ENCODE measurements around the gene CPLX3. TPM values are rescaled to one million over a fixed set of nuclear protein-coding genes. Genes with fewer than 3 reads are reported as not detected.

CPLX3 gene
- total RNA-seq, 1 experiment from 2014 or later: not detected

GRCh38 chr15:74832826-74833225 is 6.4 kb downstream of the CPLX3 start:
- no peaks in the 10 kb centered on the region for H3K23me2 ChIP-seq (ENCODE audit: insufficient read length, low read depth, low read length, poor library complexity, severe bottlenecking)
- peaks cover 0 to 17% (median 10%) of the 10 kb centered on the region in 3 experiments; a peak in 5 of 7 replicates for H3K36me3 Mint-ChIP-seq (ENCODE audit: insufficient read depth in 1 of 3, low read depth in 3 of 3)
- H2BK5ac ChIP-seq (ENCODE audit: insufficient read length, low read length): no peak overlapping the region
- no peak for DNase-seq
- H3K4ac ChIP-seq (ENCODE audit: low read depth, low read length): no peak overlapping the region
- no peaks in the 10 kb centered on the region for H3K9me3 Mint-ChIP-seq
- no peak for TF ChIP-seq CTCF (conservative IDR thresholded peaks at IDR 0.05)
- no peak overlapping the region for H3K56ac ChIP-seq (ENCODE audit: insufficient read length, low read depth, low read length)
- H4K20me1 ChIP-seq (ENCODE audit: control insufficient read depth, insufficient read depth, insufficient read length): peaks cover 3% of the 10 kb centered on the region
- H2AK5ac ChIP-seq (ENCODE audit: insufficient read length, low read length): no peak overlapping the region
- H3K4me3 Mint-ChIP-seq: no peak overlapping the region
- no CpG with 5 or more reads among the region's 4 CpGs for WGBS (ENCODE audit: extremely low coverage, insufficient read length, low lambda C conversion rate)
- no peak overlapping the region for H3K14ac ChIP-seq (ENCODE audit: insufficient read depth, low read length)
- H3K27me3 Mint-ChIP-seq (ENCODE audit: low read depth): peaks cover 24% of the 10 kb centered on the region
- H3K18ac ChIP-seq (ENCODE audit: insufficient read length, low read depth, low read length): no peak overlapping the region
- no peak overlapping the region for H2BK12ac ChIP-seq (ENCODE audit: insufficient read length, low read depth, low read length)
- no peak overlapping the region for H3T11ph ChIP-seq (ENCODE audit: low read length)
- no peak overlapping the region for H3K23ac ChIP-seq (ENCODE audit: insufficient read length, low read depth, low read length)
- H3K9ac ChIP-seq (ENCODE audit: extremely low read depth, insufficient read length, low read length): no peak overlapping the region
- no peak overlapping the region for H2BK15ac ChIP-seq (ENCODE audit: low read depth, low read length)
- H2AFZ ChIP-seq (ENCODE audit: low read length): no peak overlapping the region
- H4K91ac ChIP-seq (ENCODE audit: insufficient read length, low read depth, low read length): no peak overlapping the region
- no peaks in the 10 kb centered on the region; the same call in 1 of the 2 replicates for H3K27me3 ChIP-seq (ENCODE audit: insufficient read depth, low read length)
- H3K4me1 ChIP-seq (ENCODE audit: insufficient read depth, low read length): no peaks in the 10 kb centered on the region
- H3K27ac ChIP-seq (ENCODE audit: insufficient read length, low read depth, low read length): no peak overlapping the region
- H3K4me2 ChIP-seq (ENCODE audit: insufficient read depth, insufficient read length, low read length): no peak overlapping the region
- H4K8ac ChIP-seq (replicated peaks; ENCODE audit: insufficient read length, low read depth, low read length): no peak overlapping the region
- peak overlapping the region in 1 of 3 experiments; percentile 72; a peak in 1 of 7 replicates for H3K27ac Mint-ChIP-seq
- H3K9me3 ChIP-seq (ENCODE audit: control insufficient read depth, low read depth, low read length): no peaks in the 10 kb centered on the region
- no peaks in the 10 kb centered on the region for H3K79me2 ChIP-seq (ENCODE audit: insufficient read depth, low read length)
- H3K79me1 ChIP-seq (ENCODE audit: insufficient read depth, low read depth, low read length, poor library complexity, severe bottlenecking): no peaks in the 10 kb centered on the region
- peaks cover 4 to 22% of the 10 kb centered on the region in 2 experiments; a peak in 2 of 4 replicates for H3K4me1 Mint-ChIP-seq
- no peak overlapping the region for H2BK20ac ChIP-seq (ENCODE audit: low read depth, low read length, poor library complexity, severe bottlenecking)
- H2BK120ac ChIP-seq (ENCODE audit: low read depth, low read length, poor library complexity, severe bottlenecking): no peak overlapping the region
- H4K5ac ChIP-seq (ENCODE audit: insufficient read length, low read depth, low read length): no peak overlapping the region

Data from H9 (cell line).